ENCODE data around the gene PGBD1.

DNA sequence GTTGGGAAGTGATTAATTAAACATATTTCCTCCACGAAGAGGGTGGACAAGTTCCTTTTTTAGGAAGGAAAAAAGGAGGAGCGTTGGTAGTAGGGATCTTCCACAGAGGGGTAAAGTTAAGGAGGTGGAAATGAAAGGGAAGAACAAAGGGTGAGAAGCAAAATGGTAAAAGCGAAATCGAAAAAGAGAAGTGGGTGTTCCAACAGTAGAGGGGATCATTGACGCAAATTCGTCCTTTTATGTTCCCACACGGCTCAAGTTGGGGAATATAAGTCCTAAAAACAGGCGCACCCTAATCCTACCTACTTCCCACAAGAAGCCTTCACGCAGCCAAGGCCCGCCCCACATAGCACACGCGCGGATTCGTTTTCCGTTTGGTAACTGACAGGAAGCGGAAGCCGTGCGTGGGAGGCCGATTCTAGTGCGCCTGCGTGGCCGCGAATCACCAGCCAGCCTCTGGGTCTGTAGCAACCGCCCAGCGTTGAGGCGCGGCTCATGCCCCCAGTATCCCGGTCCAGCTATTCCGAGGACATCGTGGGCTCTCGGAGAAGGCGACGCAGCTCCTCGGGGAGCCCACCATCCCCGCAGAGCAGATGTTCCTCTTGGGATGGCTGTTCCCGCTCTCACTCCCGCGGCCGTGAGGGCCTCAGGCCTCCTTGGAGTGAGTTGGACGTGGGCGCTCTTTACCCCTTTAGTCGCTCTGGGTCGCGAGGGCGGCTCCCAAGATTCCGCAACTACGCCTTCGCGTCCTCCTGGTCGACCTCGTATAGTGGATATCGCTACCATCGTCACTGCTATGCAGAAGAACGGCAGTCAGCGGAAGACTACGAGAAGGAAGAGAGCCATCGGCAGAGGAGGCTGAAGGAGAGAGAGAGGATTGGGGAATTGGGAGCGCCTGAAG, 22.2 kb upstream of the PGBD1 start, which contains the start of gene NKAPL:
- TF ChIP-seq CBX5 (IDR thresholded peaks at IDR 0.05; ENCODE audit: low read depth, low read length) (no peak), POLR2A (IDR thresholded peaks at IDR 0.05; ENCODE audit: control extremely low read depth in 1 of 2, low read depth in 2 of 2, low read length in 2 of 2) (no peak), CTCF (IDR thresholded peaks at IDR 0.05; ENCODE audit: control extremely low read depth in 1 of 3, insufficient read depth in 1 of 3, low read depth in 1 of 3, low read length in 3 of 3) (no peak), EZH2 (IDR thresholded peaks at IDR 0.05; ENCODE audit: low read depth, low read length, severe bottlenecking) (no peak), ZNF274 (IDR thresholded peaks at IDR 0.05; ENCODE audit: borderline replicate concordance, extremely low read depth, low read length) (no peak), NRF1 (IDR thresholded peaks at IDR 0.05; ENCODE audit: low read depth, low read length) (no peak), POLR2AphosphoS5 (IDR thresholded peaks at IDR 0.05; ENCODE audit: low read depth, low read length) (no peak), TAF1 (IDR thresholded peaks at IDR 0.05; ENCODE audit: low read depth, low read length) (no peak), MAX (IDR thresholded peaks at IDR 0.05) (no peak)

Measured in H1 (cell line).